HG03558 (cell line): ENCODE results near the gene RAD23A.

Experiments used
- ATAC-seq: cut with Tn5 transposase; IDR thresholded peaks from one replicate; pipeline ENCODE4 v1.9.1; 2021; ENCODE audit warnings: moderate number of reproducible peaks; ENCODE audit not compliant: unreplicated experiment; ENCODE audit errors: extremely low read depth

The RAD23A gene

GRCh38 chr19:12997967-12998940 is 52.6 kb downstream of the RAD23A start:
- ATAC-seq, result no peak

GRCh38 chr19:13001166-13001501 is 55.5 kb downstream of the RAD23A start:
- no peak for ATAC-seq

DNA sequence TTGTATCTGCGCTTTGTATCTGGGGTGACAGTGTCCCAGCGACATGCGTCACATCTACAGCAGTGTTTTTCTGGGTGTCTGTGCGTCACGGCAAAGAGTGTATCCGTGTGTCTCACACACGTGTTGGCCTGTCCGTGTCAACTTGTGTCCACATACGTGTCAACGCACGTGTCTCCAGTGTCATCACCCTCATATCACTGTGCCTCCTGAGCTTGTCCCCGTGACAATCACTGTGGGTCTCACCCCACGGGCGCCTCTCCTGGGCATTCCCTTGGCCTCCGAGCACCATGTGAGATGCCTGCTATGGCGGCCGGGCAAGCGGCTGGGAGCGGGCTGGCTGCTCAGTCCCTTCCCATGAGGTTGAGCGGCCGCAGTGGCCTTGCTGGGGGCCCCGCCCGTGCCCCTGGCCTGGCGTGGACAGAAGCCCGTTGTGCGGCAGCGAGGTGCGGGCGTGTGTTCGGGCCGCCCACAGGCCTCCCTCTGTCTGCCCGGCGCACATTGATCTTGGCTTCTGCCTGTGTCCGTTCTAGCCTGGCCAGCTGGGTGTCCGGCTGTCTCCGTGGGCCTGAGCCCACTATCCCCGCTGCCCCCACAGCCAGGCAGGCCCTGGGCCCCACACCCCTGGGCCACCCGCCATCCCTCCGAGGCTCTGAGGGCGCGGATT is 56.0 kb downstream of the RAD23A start:
- ATAC-seq, result no peak

DNA sequence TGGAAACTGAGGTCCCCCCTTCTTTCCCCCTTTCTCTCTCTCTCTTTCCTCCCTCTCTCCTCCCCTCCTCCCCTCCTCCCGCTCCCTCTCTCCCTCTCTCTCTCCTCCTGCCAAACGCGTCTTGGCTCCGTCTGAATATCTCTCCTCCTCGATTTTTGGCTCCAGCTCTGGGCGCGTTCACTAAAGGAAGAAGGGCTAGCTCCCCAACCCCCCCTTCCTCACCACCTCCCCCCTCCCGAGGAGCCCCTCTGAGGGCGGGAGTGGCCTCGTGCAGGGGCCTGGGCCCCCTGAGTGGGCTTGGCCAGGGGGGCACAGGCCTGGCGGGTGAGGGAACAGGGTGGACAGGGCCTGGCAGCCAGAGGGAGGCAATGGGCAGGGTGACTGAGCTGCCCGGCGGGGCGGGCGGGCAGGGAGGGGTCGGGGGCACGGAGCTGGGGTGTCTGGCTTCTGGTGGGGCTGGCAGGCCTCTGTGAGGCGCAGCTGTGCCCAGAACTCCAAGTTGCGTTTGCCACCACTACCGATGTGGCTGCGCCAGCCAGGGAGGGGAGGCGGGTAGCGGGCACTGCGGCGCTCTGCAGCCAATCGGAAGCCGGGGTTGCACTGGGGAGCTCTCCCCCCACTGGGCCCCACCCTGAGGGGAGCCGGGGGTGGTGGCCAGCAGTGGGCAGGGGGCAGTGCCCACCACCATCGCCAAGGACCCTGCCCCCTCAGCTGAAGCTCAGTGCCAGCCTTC is 56.7 kb downstream of the RAD23A start:
- no peak for ATAC-seq

GRCh38 chr19:13003081-13003480 is 57.4 kb downstream of the RAD23A start:
- ATAC-seq, result no peak
